ENCODE measurements around the gene FKBP8.
A peak's percentile ranks its signal among the peaks of the same experiment; 100 is the strongest.

FKBP8 gene

DNA sequence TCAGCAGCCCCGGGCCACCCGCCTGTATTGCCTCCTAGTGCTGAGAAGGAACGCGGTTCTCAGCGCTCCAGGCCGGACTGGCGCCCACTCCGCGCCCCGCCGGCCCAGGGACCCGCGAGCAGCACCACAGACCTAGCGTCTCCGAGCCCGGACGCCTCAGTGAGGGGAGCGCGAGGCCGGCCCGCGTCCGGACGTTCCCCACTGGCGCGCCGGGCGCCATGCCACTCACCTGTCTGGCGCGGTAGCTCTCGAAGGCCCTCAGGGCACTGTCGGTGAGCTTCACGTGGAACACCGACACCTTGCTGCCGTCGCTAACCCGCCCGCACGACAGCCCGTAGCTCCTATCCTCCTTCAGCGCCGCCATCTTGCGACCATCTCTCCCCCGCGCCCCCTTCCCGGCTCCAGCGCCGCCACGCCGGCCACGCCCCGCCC is 21.7 kb downstream of the FKBP8 start, which contains the start of gene ELL:
ELL (minus strand) TSS at position 379 of the 432 bp plus-strand sequence; CDS start at position 364, 15 bp downstream.
- DNase-seq (ENCODE audit: low read depth, low spot score) = no peak

DNA sequence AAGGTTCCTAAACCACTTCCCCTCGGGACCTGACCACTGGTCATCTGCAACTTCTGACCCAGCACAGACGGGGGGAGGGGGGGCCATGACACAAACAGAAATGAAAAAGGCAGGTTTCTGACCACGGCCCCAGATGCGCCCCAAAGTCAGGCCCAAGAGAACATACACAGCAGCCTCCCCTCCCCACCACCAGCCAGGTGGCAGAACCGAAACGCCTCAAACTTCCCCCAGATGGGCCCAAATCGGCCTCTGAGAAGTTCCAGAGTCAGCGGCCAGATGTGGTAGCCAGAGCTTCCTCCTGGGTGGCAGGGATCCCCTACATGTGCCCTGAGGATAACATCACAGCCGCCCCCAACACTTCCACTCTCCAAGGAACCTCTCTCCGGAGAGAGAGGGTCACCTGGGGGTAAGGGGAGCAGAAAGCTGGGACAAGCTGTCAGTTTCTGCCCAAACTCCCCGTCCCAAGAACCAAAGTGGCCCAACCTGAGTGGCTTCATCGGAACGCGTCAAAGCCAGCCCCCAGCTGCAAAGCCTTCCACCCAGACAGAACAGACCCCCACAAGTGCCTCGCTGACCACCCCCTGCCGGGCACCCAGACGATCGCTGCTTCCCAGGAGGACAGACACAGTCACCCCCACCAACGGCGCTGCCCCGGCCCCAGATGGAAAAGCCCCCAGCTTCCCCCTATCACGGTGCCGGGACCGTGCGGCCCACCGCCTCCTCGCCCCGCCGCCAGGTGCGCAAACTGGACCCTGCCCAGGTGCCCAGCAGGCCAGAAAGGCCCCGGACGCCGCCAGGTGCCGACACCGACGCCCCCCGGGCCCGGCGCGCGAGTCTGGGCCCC is 22.3 kb downstream of the FKBP8 start:
- no peak for DNase-seq (ENCODE audit: low read depth, low spot score)

DNA sequence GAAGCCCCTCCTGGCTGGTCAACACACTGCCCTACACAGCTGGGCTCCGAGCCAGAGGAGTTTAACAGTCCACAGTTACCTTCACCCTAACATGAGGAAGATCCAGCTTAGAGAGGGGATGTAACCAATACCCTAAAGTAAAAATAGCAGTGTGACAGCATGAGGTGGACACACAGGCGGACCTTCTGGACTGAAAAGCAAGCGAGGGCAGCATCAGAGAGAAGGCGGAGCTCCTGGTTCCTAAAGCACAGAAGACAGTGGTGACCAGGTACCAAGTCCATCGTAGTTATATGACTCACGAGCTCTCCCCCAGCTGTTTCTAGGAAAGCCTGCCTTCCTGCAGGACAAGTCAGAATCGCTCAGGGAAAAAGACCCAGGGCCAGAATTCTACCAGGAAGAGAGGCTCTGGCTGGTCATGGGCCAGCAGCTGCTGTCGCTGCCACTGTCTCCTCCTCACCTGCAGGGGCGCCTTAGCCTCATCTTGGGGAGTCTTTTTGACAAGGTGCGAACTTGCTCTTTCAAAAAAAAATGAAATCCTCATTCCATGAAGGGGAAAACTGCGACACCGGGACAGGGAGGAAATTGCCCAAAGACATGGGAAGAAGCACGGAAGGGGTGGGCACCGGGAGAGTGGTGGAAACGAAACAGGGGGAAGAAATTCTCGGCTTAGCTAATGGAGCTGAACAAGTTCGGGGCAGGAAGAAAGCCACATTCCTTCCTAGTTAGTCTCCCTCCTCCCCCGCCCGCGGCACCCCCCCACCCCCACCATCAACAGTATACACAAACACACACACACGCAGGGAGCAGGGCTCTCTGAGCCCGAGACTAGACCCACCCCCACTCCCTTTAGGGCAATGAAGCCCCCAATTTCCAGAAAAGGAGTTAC is 23.2 kb downstream of the FKBP8 start:
- DNase-seq (ENCODE audit: low read depth, low spot score) = no peak

DNA sequence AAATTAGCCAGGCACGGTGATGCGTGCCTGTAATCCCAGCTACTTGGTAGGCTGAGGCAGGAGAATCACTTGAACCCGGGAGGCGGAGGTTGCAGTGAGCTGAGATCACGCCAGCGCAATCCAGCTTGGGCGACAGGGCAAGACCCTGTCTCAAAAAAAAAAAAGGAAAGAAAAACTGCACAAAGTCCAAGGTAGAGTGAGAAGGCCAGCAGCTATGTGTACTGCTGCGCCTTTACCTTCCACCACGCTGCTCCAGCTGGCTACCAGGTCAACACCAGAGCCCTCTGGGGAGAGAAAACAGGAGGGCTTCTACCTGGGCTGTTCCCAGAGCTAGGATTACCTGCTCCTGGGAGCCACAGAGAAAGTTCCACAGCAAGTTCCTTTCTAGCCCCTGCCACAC is 24.7 kb downstream of the FKBP8 start:
- no peak for DNase-seq (ENCODE audit: low read depth, low spot score)

DNA sequence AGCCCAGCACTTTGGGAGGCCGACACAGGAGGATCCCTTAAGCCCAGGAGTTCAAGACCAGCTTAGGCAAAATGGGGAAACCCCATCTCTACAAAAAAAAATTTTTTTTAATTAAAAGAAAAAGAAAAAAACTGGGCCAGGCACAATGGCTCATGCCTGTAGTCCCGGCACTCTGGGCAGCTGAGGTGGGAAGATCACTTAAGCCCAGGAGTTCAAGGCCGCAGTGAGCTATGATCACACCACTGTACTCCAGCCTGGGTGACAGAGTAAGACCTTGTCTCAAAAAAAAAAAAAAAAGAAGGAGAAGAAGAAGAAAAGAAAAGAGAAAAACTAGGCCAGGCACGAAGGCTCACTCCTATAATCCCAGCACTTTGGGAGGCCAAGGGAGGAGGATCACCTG is 25.8 kb downstream of the FKBP8 start:
- no peak for DNase-seq (ENCODE audit: low read depth, low spot score)

DNA sequence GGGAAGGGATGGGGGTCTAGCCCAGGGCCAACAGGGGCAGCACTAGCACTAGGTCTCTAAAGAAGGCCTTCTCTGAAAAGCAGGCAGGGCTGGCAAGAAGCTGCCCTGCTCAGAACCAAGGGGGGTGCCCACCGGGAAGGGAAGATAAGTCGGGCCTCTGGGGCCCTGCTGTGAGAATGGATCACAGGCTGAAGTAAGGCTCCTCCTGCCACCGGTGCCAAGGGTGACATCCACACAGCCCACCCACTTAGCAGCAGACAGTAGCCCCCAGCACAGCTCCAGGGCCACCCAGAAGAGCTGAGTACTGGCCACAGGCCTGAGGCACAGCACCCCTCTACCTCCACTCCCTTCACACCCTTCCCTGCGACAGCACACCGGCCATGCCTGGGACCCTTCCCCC is 27.4 kb downstream of the FKBP8 start:
- DNase-seq (ENCODE audit: low read depth, low spot score) = no peak

DNA sequence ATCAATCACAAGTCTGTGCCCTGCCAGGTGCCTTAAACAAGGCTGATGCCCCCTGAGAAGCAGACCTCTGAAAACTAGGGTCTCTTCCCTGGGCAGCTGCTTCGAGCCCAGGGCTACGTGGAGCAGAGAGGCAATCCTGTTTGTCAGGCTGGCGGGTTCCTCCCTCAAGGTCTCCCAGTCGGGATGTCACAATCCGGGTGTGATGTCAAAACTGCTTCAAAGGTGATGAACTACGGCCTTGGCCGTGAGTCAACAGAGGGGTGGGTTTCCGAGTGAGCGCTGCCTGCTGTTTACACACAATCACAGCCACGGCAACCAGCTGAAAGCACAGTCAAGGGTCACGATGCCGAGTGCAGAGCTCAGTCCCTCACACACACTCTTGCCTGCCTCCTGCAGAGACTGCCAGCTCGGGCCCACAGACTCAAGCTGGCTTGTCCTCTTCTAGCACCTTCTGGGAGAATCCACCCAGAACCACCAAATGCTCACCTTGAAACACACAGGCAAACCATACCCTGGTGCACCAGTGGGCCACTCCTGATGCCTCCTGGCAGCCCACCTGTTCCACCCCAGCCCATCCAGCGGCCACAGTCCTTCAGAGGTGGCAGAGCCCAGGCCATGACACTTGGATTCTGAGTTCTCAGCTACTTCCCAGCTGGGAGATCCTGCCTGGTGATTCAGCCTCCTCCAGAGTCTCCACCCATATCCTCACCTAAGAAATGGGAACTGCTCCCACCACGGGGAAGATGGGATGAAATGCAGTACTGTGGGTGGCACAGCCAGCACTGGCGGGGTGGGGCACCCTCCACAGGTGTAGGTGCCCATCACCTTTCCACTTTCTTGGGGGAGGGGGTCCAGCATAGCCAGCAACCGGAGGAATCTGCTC is 28.3 kb downstream of the FKBP8 start:
- DNase-seq (ENCODE audit: low read depth, low spot score) = peak; percentile 80

DNA sequence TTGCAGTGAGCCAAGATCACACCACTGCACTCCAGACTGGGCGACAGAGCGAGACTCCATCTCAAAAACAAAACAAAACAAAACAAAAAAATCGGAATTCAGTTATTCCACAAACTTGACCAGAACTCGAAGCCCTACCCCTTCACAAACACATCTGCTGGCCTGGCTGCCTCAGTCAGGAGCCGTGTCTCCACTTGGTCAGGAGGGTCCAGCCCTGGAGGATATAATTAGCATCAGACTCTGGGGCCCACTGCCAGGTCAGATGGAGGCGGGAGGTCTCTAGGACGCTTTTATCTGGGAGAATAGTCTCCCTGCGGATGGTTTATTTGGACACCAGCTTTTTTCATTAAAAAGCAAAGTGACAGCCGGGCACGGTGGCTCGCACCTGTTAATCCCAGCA is 29.5 kb downstream of the FKBP8 start:
- DNase-seq (ENCODE audit: low read depth, low spot score) = no peak

DNA sequence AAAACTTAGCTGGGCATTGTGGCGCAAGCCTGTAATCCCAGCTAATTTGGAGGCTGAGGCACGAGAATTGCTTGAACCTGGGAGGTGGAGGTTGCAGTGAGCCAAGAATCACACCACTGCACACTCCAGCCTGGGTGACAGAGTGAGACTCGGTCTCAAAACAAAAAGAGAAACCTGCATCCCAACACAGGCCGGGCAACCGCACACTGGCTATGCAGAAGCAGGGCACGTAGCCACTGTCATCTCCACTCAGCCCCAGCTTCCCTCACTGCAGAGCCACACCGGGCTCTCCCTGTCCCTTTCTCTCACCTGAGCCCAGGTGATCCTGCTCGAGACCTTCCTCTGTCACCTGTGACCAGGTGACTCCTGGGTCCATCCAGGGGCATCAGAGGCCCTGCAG is 33.2 kb downstream of the FKBP8 start:
- no peak for DNase-seq (ENCODE audit: low read depth, low spot score)

DNA sequence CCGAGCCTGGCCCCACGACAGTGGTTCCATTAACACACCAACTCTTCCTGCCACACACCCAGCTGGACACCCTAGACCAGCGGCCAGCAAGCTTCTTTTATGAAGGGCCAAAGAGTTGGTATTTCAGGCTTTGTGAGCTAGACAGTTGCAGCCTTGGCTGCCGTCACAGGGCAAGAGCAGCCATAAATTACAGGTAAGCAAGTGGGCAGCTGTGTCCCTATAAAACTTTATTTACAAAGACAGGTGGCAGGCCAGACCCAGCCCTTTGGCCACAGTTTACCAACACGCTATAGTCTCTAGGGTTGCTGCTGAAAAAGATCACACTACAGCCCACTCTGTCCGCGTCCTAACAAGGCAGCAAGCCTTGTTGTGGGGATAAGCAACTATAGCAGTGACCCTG is 34.8 kb downstream of the FKBP8 start:
- DNase-seq (ENCODE audit: low read depth, low spot score) = no peak

DNA sequence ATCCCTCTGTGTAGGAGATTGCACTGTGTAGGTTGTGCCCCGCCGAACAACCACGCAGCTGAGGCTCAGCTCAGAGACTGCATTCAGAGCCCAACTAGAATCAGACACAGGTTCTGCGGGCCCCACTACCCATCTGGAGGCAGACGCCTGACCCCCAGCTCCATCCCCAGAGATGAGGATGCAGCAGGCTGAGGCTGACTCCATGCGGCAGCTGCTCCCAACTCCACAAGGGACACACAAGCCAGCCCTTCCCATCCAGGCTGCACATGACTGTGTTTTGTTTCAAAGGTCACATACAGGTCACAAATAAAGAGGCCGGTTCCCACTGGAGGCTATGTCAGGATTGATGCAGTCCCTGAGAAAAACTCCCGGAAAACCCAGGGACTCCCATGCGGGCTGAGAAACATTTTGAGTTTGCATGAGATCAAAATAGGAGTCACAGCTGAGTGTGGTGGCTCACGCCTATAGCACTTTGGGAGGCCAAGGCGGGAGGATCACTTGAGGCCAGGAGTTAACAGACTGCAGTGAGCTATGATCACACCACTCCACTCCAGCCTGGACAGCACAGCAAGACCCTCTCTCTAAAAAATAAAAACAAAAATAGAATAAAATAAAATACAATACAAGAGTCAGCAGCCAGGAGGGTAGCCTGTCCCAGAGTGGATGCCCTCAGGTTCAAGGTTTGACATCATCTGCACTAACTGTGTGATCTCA is 35.5 kb downstream of the FKBP8 start:
- DNase-seq (ENCODE audit: low read depth, low spot score) = no peak

DNA sequence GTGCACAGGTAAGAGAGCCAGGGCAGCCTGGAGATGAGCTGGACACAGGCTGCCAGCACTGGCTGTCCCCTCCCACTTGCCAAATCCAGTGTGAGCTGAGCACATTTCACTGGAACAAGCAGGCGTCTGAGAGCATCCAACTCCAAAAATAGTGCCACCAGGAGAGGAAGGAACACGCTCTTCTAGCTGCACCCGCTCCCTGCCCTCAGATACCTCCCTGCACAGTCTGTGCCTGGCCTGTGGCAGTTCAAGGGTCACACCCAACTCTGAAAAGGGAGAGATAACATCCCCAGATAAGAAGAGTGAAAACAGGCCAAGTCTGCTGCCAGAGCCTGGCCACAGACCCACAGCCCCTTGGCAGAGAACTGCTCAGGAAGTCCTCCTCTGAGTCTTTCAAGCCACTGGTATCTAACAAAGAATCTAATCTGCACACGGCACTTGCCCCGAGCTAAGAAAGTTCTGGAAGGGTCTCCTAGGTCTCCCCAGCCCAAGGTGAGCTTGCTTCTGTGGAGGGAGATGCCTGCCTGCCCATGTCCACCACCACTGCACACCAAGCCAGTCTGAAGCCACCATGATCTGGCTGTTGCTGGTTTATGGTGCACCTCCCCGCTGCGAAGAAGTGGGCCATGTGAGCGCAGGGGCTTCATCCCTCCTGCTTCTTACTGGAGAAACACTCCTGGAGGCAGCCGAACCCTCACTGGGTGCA is 36.2 kb downstream of the FKBP8 start:
- DNase-seq (ENCODE audit: low read depth, low spot score) = no peak

DNA sequence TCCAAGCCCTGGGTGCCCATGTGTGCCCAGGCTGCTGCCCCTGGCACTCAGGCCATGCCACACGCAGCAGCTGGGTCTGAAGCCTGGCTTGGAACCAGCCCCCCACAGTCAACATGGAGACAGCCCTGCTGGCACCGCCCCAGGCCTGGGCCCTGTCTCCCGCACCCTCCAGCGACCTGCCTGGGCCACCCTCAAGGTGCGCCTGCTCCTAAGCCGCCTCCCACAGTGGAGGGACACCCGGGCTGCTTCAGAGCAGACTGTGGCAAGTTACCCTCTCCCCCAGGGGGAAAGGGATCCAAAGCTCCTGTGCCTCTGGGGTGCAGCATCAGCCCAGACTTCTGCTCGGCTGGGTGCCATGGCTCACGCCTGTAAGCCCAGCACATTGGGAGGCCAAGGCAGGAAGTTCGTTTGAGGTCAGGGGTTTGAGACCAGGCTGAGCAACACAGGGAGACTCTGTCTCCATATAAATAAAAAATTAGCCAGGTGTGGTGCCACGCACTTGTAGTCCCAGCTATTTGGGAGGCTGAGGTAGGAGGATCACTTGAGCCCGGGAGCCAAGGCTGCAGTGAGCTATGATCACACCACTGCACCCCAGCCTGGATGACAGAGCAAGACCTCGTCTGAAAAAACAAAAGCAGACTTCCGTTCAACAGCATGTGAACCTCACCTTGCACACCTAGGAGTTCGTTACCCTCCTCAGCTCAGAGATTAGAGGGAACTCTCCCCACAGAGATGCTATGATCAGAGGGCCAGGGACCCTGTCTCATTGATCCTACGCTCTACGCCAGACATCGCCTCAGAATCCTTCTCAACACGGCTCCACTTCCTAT is 37.1 kb downstream of the FKBP8 start:
- no peak for DNase-seq (ENCODE audit: low read depth, low spot score)

DNA sequence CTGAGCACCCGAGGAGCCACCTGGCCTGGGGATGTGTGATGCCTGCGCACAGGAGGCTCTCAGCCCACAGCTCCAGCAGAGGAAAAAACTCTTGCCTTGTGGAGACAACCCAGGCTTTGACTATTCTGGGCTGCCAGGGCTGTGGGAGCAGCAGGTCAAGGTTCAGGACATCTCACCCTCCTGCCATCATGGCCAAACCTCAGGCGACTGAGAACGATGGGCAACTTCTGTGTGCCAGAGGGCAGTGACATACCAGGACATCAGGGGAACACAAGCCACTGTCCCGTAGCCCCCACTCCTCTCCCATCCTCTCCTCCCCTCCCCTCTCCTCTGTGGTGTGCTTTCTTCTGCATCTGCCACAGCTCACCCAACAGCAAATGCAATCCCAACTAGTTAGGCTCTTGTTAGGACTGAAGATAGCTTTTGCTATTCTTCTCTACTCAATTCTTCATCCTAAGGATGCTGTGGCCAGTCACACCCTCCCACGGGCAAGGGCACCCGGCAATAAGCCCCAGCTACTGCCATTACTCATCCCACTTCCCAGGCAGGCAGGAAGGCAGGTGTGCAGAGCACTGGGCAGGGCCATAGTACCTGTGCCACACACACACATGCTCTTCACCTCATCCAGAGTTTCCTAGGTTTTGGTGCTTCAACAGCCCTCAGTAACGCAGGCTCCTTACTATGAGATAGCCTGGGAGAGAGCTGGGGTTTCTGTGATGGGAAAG is 38.3 kb downstream of the FKBP8 start:
- no peak for DNase-seq (ENCODE audit: low read depth, low spot score)

DNA sequence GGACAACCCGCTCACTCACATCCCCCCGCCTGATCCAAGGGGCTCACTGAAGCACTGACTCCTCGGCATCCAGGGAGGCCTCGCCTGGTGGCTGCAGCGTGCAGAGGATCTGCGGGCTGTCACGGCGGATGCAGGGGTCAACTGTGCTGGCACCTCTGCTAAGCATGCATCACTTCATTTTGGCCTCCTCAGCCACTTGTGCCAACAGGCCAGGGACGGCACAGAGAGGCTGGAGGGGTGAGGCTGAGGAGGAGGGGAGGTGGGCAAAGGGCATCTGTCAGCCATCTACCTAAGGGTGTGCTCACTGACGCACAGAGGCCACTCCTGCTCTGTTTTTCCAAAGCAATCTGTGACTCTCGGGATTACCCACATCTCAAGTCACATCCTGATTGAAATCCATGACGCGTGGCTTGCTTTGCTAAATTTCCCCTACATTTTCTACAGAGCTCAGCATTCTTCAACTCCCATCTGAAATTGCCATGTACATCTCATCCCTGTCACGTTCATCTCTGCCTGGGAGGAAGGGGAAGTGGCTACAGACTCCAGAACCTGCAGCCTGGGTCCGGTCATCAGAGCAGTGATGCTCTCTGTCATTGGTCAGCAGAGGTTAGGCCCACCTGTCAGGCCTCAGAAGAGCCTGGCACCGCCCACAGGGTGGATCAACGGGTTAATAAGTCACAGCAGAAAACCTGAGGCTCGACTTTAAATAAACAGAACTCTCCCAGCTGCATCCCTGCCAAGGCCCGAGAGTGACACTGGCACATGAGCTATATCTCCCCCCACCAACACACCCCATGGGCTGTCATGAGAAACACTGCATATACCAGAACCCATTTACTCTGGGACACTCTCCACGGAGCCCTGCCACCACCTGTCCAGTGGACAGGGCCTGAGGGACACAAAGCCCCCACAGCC is 39.1 kb downstream of the FKBP8 start:
- no peak for DNase-seq (ENCODE audit: low read depth, low spot score)

DNA sequence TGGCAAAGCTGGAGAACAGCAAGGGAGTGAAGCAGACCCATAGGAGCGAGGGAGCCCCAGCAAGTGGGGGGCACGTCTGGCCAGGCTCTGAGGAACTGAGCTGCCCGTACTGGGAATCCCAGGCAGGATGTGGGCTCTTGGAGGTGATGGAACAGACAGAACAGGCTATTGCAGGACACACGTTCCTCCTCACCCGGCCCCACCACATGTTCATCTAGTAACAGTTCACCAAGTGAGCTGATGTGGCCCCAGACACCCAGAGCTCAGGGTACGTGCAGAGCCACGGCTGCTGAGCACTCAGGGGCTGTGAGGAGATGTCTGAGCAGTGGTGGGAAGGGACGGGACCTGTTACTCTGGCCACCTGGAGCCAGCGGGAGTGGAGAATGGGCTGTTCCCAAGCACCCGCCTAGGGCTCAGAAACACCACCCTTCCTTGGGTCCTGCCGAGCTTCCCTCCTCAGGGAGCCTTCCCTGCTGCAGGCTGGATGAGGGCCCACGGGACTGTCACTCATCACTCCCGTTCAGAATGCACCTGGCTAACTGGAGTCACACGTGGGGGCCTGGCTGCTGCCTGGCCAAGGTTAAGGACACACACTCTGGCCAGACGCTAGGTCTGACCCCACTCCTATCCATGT is 39.9 kb downstream of the FKBP8 start:
- no peak for DNase-seq (ENCODE audit: low read depth, low spot score)

DNA sequence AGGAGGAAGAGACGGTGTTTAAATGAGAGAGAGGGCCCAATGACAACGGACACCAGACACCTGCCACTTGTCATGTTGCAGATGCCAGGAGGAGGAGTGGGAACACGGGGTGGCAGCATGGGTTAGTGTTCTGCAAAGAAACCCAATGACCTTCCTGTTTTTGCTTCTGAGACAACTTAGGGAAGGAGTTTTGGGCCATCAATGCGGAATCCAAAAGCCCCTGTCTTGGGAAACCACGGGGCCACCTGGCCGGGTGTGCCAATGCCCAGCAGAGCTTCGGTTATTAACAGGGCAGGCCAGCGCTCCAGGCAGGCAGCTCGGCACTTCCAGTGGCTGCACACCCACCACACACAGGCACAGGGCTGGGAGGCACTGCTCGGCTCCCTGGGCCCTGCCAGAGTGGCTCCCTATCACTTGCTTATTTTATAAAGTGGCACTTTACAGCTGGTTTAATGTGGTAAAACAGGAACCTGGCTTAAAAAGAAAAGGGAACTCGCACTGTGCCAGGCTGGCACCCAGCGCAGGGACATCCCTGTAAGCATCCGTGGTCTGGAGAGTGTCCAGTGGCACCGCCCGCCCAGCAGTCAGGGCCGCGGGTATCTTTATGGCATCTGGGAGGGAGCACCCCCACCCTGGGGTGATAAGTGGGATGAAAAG is 40.6 kb downstream of the FKBP8 start:
- DNase-seq (ENCODE audit: low read depth, low spot score) = no peak
